Brain microvascular endothelial cell (primary cell): ENCODE data around the gene TMEM184B.

ENCODE experiments used
- DNase-seq: peaks from one replicate; pipeline ENCODE4 v3.0.0-alpha.2; 2020
- H3K27ac ChIP-seq: fragments of 250-450 bp; sonication (Bioruptor Pico); 2 replicates; pipeline ENCODE4 v1.5.1; 2020; ENCODE audit warnings: mild to moderate bottlenecking, moderate library complexity
- H3K27me3 ChIP-seq: fragments of 250-450 bp; sonication (Bioruptor Pico); replicated peaks from 2 replicates; pipeline ENCODE4 v1.5.1; 2020; ENCODE audit warnings: mild to moderate bottlenecking
- H3K36me3 ChIP-seq: fragments of 250-450 bp; sonication (Bioruptor Pico); replicated peaks from 2 replicates; pipeline ENCODE4 v1.5.1; 2020; ENCODE audit warnings: mild to moderate bottlenecking
- H3K4me3 ChIP-seq: 2 replicates; pipeline ENCODE4 v1.5.1; 2011; ENCODE audit warnings: low read depth, mild to moderate bottlenecking, control low read depth, low read length, moderate library complexity
- in situ Hi-C: cut with HindIII; loops from 2 replicates; pipeline ENCODE4 v1.10.0; 2017; ENCODE audit warnings: low sequenced_read_pairs, low pct_ligation_motif_present
- TF ChIP-seq, protein P1 (sequence below): IDR thresholded peaks from 2 replicates; pipeline ENCODE4 v1.5.1; 2011; ENCODE audit warnings: low read depth, mild to moderate bottlenecking, moderate library complexity, low read length, control low read depth, inconsistent platforms; ENCODE audit errors: missing control alignments

The TMEM184B gene

GRCh38 chr22:38272373-38273134 is at the start of gene TMEM184B:
TSS of gene TMEM184B (minus strand) at chr22:38273010. CDS start at chr22:38247961, 25,049 bp downstream.
- in situ Hi-C loops: no loop called here
- no peak for DNase-seq
- TF ChIP-seq, protein P1, sequence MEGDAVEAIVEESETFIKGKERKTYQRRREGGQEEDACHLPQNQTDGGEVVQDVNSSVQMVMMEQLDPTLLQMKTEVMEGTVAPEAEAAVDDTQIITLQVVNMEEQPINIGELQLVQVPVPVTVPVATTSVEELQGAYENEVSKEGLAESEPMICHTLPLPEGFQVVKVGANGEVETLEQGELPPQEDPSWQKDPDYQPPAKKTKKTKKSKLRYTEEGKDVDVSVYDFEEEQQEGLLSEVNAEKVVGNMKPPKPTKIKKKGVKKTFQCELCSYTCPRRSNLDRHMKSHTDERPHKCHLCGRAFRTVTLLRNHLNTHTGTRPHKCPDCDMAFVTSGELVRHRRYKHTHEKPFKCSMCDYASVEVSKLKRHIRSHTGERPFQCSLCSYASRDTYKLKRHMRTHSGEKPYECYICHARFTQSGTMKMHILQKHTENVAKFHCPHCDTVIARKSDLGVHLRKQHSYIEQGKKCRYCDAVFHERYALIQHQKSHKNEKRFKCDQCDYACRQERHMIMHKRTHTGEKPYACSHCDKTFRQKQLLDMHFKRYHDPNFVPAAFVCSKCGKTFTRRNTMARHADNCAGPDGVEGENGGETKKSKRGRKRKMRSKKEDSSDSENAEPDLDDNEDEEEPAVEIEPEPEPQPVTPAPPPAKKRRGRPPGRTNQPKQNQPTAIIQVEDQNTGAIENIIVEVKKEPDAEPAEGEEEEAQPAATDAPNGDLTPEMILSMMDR: no peak
- Histone ChIP-seq H3K36me3 (no peaks in the 10 kb centered on the region), H3K4me3 (peak within 1 kb of the TSS; percentile 86), H3K27me3 (no peaks in the 10 kb centered on the region), H3K27ac (peak within 1 kb of the TSS; percentile 71)

- no peak overlapping the region for H3K27ac ChIP-seq
- H3K4me3 ChIP-seq: no peak overlapping the region
- H3K36me3 ChIP-seq: peaks cover 3% of the 10 kb centered on the region
- no peak for DNase-seq
- in situ Hi-C loops: no loop called here
- TF ChIP-seq, protein P1: no peak
- H3K27me3 ChIP-seq: no peaks in the 10 kb centered on the region
Measured at GRCh38 chr22:38320605-38321402, 48.0 kb upstream of the TMEM184B start.

DNA sequence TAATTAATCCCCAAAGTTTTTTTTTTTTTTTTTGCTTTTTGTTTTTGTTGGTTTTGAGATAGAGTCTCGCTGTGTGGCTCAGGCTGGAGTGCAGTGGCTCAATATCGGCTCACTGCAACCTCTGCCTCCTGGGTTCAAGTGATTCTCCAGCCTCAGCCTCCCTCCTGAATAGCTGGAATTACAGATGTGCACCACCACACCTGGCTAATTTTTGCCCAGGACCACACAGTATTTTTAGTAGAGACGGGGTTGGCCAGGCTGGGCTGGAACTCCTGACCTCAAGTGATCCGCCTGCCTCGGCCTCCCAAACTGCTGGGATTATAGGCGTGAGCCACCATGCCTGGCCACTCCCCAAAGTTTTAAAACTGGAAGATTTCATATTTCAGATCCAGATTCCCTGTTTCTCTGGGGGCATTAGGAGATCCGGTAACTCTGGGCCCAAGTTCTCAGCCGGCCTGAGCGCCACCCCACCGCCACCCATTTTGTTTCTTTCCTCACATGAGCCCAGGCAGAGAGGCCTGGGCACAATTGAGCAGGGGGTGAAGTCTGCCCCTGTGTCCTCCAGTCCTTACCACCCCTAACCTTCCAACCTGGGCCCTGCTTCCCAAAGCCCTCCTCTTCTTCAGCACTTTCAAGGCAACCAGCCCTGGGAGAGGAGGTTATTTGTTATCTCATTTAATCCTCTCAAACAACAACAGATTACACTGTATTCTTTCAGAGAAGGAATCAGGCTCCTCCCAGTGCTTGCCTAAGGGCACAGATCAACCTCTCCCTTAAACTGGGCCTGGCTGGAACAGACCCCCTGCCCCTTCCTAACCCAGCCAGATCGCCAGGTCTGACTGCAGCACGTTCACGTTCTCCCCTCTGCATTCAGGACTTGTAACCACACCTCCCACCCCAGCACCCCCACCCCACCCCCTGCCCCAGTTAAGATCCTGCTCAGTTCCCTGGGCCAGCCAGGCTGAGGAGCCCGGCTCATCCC is 46.3 kb upstream of the TMEM184B start:
- H3K4me3 ChIP-seq: no peak overlapping the region
- H3K27ac ChIP-seq: peak overlapping the region; percentile 45
- in situ Hi-C loops: no loop called here

GRCh38 chr22:38317995-38318715 is 45.3 kb upstream of the TMEM184B start:
- in situ Hi-C loops: no loop called here
- no peaks in the 10 kb centered on the region for H3K27me3 ChIP-seq
- H3K27ac ChIP-seq: peak overlapping the region; percentile 90
- H3K4me3 ChIP-seq: peak overlapping the region; percentile 57
- peaks cover 4% of the 10 kb centered on the region for H3K36me3 ChIP-seq
- DNase-seq: peak; percentile 86
- TF ChIP-seq, protein P1: no peak

More for the DNA sequence above, 46.3 kb upstream of the TMEM184B start:
- Histone ChIP-seq H3K27me3 (no peaks in the 10 kb centered on the region), H3K36me3 (peaks cover 3% of the 10 kb centered on the region)
- DNase-seq: no peak
- TF ChIP-seq, protein P1: no peak
